NCI-H1105 treated with DMSO at 0.1 percent for 48 hours (cell line): ENCODE results near the gene RHOJ.
A peak's percentile ranks its signal among the peaks of the same experiment; 100 is the strongest.
"Not testable (repeated sequence)": the region's sequence is repeated elsewhere in the genome, so short reads cannot be mapped to it uniquely, and the experiment has no call there.

ENCODE experiments used
- DNase-seq: peaks from one replicate; lab custom pipeline; 2025; lab: John Stamatoyannopoulos, UW

RHOJ gene

DNA sequence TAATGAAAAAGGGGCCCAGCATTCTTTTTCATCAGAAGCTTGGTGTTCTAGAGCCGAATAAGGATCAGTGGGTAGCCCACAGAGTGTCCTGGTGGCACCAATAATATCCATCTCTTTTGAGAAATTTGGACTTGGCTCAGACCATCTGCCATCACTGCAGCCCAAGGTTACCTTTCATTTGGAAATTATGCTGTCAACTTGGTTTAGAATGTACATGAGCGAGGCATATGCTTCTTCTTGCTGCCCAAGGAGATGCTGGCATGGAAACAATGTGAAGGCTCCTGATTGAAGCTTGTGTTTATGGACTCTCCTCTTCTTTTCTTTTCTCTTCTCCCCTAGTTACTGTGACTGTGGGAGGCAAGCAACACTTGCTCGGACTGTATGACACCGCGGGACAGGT is 64.5 kb downstream of the RHOJ start:
- DNase-seq, result no peak

- DNase-seq, result no peak
Measured at GRCh38 chr14:63269561-63270225, 65.5 kb downstream of the RHOJ start.

DNA sequence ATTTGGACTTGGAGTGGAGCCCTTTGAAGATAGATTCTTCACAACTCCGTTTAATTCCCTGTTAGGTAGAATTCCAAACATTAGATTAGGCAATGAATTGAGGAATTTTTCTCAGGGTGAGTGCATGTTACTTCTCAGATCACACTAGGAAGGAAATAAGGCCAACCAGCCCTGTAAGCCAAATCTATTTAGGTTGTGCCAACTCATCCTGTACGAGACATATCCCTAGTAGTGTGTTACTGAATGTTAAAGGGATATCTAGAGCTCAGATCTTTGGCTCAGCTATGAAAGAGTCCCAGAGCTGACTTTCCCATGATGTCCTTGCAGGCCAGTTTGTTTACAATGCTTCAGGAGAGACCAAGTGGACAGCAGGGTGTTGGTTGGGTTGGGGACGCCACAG is 68.9 kb downstream of the RHOJ start:
- DNase-seq, result no peak

DNA sequence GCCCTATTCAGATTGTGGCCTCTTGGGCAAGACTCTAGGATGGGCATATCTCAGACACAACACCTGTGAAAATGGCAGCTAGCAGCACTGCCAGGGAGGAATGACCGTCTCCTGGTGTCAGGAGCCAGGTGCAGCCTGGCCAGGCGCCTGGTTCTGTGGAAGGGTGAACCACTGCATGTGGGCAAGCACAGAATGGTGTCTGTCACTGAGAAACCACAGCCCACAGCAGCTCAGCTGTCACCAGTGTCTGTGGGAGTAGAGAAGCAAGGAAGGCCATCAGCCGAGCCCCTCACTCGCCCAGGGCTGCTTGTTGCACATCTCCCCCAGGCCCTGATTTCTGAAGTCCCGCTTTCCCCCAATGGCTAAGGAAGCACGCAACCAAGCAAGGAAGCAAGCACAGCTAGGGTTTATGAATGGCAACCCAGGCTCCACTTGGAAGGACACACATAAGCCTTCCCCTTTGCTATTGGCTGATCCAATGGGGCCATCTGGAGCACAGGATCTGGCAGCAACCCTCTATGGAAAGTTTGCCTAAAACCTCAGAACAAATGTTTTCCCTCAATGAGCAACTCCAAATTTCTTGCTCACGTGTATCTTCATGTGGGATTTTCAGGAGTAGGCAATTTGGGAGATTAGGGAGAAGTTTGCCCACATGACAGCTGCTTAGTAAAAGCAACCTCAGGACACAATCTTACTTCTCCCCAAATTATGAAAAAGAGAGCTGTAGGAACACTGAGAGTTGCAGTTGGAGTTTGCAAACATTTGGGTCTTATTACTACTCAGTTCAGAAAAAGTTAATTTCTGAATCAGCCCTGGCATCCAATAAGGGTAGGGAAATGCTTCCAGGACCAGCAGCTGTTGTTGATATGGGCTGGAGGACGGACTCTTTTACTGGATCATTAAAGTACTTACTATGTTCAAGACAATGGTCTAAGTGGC is 69.7 kb downstream of the RHOJ start:
- no peak for DNase-seq

- DNase-seq, result peak; percentile 100
Measured at GRCh38 chr14:63275611-63276010, 71.4 kb downstream of the RHOJ start.

DNA sequence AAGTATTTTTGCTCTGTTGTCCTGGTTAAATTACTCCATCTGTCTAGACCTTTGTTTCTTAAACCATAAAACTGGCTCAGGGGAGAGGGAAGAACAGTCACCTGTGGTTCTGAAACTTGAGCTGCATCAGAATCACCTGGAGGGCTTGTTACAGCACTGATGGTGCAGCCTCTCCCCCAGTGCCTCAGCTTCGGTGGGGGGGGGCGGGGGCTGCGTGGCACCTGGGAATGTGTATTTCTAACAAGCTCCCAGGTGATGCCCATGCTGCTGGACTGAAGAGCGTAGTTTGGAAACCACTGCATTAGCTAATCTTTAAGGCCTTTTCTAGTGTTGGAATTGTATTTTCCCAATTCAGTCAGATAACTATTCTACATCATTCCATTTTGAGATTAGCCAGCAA is 71.8 kb downstream of the RHOJ start:
- DNase-seq, result no peak

- peak; percentile 89 for DNase-seq
Measured at GRCh38 chr14:63276492-63277342, 72.5 kb downstream of the RHOJ start.

GRCh38 chr14:63277591-63278183 is 73.4 kb downstream of the RHOJ start:
- DNase-seq, result peak; percentile 91

GRCh38 chr14:63279933-63280332 is 75.7 kb downstream of the RHOJ start:
- DNase-seq, result not testable (repeated sequence)

GRCh38 chr14:63282997-63283883 is 79.0 kb downstream of the RHOJ start:
- no peak for DNase-seq

DNA sequence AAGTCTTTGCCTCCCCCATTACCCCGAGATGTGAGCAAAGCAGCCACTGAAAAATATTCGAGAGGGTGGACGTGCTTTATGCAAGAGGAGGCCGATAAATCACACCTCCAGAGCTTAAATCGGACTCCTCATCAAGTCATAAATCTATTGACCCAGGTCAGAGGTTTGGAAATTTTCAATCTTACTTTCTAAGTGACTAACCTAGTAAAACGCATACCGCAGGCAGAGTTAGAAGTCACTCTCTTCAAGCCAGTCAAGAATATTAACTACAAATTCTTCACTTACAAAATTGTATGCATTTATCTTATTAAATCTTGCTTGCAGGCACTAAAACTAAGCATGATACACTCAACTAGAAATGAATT is 79.6 kb downstream of the RHOJ start:
- DNase-seq, result no peak

DNA sequence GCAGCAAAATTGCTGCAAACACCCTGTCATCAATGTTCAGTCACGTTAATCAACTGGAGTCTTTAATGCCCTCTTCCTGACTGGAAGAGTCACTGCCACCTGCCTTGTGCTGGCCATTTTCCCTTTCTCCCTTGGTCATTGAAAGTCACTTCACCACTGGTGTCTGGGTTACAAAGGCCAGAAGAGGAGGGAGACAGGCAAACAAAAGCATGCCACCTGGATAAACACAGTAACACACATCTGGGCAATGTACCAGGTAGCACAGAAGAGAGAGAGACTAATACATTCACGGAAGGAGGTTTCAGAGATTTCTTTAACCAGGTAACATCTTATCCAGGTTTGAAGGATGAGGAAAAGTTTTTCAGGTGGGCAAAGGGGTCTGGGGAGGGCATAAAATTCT is 81.8 kb downstream of the RHOJ start:
- peak; percentile 88 for DNase-seq

DNA sequence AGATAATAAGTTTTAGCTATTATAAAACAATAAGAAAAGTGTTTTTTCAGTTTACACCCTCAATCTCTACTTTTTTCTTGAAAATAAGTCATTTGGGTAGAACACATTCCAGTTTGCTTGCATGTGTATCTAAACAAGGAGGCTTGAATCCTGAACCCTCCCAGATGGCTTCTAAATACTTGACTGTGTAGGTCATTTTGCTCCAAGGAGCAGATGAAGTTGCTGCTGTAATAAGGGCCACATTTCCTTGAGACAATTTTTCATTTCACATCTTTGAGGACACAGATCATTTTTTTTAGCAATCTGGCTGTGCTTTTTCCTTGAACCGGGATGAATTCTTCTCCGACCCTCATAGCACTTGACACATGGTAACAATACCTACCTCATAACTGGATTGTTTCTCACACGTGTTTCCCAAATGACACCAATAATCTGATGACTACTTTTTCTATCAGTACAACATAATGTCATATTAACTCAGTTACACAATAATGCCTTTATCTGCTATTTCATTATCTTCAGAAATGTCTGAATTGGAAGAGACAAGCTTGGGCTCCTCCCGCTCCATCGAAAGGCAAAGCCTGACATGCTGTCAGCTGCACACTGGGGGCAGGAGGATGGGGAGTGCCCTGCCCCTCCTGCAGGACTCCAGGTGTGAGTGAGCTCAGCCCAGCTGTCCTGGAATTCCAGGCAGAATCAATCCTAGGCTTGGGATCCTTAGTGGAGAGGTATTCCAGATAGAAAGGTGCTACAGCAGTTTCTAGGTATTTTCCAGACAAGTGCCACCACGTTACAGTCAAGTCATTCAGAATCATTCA is 83.6 kb downstream of the RHOJ start:
- no peak for DNase-seq

DNA sequence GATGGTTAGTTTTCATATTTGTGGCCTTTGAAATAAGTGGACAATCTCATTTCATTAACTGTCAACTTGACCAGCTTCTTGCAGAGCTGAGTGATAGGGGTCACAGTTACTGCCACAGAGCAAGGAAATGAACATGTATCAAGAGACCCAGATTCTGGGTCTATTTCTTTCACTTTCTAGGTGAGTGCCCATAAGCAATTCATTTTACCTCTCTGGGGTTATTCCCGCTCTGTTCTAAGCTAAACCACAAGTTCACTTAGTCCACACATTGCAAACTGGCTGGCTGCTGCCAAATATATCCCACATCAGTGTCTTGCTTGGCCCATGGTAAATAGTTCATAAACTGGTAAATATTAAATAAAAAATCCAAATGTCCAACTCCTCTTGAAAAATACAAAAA is 84.6 kb downstream of the RHOJ start:
- DNase-seq, result no peak

- no peak for DNase-seq
Measured at GRCh38 chr14:63290741-63291430, 86.6 kb downstream of the RHOJ start.

- DNase-seq, result no peak
Measured at GRCh38 chr14:63292805-63293204, 88.6 kb downstream of the RHOJ start.

- DNase-seq, result no peak
Measured at GRCh38 chr14:63295231-63295685, 91.0 kb downstream of the RHOJ start.

- DNase-seq, result no peak
Measured at GRCh38 chr14:63296060-63296563, 91.9 kb downstream of the RHOJ start.

GRCh38 chr14:63297372-63298063 is 93.3 kb downstream of the RHOJ start:
- DNase-seq, result no peak
